Measurements from ENCODE around the gene HDAC1. TPM values are rescaled to one million over a fixed set of nuclear protein-coding genes. Genes with fewer than 3 reads are reported as not detected.

HDAC1 gene
- total RNA-seq, 1 donor from 2014 or later, result 18.7 TPM

Small RNA genes lying within 50 kb of the gene (small RNA-seq; reads per million reads assigned to genes)
- gene RF00017 (ENCODE audit: low replicate concordance) (not detected), gene RF00019 (ENCODE audit: low replicate concordance) (not detected)

Other genes with a start within 250 kb of the HDAC1 start
- gene TMEM39B, start 219.1 kb upstream of the HDAC1 start, total RNA-seq, result 3.2 TPM
- 26.3 TPM for gene KPNA6, start 184.0 kb upstream of the HDAC1 start, total RNA-seq
- 12.5 TPM for gene TXLNA, start 112.4 kb upstream of the HDAC1 start, total RNA-seq
- gene CCDC28B, start 91.5 kb upstream of the HDAC1 start, total RNA-seq, result 18.9 TPM
- gene IQCC, start 86.4 kb upstream of the HDAC1 start, total RNA-seq, result 2.5 TPM
- gene DCDC2B, start 83.0 kb upstream of the HDAC1 start, total RNA-seq, result not detected
- gene TMEM234, start 69.7 kb upstream of the HDAC1 start, total RNA-seq, result 10.6 TPM
- 56.1 TPM for gene EIF3I, start 69.7 kb upstream of the HDAC1 start, total RNA-seq
- 0.74 TPM for gene FAM167B, start 44.9 kb upstream of the HDAC1 start, total RNA-seq
- not detected for gene LCK, start 40.8 kb upstream of the HDAC1 start, total RNA-seq
- gene MARCKSL1, start 44.1 kb downstream of the HDAC1 start, total RNA-seq, result 355 TPM
- gene FAM229A, start 70.4 kb downstream of the HDAC1 start, total RNA-seq, result 2.2 TPM
- not detected for gene TSSK3, start 70.5 kb downstream of the HDAC1 start, total RNA-seq
- 55.6 TPM for gene BSDC1, start 102.4 kb downstream of the HDAC1 start, total RNA-seq
- 15.2 TPM for gene ZBTB8B, start 173.0 kb downstream of the HDAC1 start, total RNA-seq
- gene ZBTB8A, start 247.3 kb downstream of the HDAC1 start, total RNA-seq, result 27.0 TPM

All from temporal lobe (tissue), 2 donors.